Vagina (tissue), 2 donors: ENCODE data around the gene LYZL6.

ENCODE experiments used
- CTCF ChIP-seq, 3 experiments: fragments of 450-650 bp in 2 of 3; fragments of 200-600 bp in 1 of 3; sonication (generic) in 1 of 3; IDR thresholded peaks; one replicate each; pipeline ENCODE4 v1.5.1; 2017 to 2019; ENCODE audit warnings: antibody characterized with exemption in 3 of 3, mild to moderate bottlenecking in 2 of 3, moderate library complexity in 2 of 3
- POLR2AphosphoS5 ChIP-seq, 2 donors: sonication (generic); formaldehyde crosslinking; IDR thresholded peaks; one replicate each; pipeline ENCODE4 v1.9.0; 2017; ENCODE audit warnings: antibody characterized with exemption in 2 of 2, mild to moderate bottlenecking in 2 of 2, low read depth in 1 of 2; ENCODE audit not compliant: insufficient read depth in 1 of 2

DNA sequence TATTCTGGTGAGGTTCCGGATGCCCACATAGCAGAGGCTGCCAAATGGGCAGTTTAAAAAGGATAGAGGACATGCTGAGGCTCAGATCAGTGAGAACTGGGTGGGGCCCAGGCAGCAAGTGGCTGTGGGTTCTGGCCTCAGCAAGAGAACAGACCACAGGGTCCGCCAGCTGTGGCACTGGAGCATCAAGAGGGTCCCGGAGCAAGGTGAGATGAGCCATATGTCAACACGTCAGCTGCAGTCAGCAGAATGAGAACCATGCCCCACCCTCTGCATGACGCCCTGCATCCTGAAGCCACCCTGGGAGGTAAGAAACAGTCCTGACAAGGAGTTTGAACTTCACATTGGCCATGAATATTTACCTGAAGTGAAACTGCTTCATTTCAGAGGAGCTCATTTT is 43.2 kb downstream of the LYZL6 start:
- TF ChIP-seq CTCF (IDR thresholded peaks at IDR 0.05) (no peak), POLR2AphosphoS5 (IDR thresholded peaks at IDR 0.05; ENCODE audit: insufficient read depth in 1 of 2, low read depth in 1 of 2) (no peak)
